ENCODE results near the gene FAM210A.

DNA sequence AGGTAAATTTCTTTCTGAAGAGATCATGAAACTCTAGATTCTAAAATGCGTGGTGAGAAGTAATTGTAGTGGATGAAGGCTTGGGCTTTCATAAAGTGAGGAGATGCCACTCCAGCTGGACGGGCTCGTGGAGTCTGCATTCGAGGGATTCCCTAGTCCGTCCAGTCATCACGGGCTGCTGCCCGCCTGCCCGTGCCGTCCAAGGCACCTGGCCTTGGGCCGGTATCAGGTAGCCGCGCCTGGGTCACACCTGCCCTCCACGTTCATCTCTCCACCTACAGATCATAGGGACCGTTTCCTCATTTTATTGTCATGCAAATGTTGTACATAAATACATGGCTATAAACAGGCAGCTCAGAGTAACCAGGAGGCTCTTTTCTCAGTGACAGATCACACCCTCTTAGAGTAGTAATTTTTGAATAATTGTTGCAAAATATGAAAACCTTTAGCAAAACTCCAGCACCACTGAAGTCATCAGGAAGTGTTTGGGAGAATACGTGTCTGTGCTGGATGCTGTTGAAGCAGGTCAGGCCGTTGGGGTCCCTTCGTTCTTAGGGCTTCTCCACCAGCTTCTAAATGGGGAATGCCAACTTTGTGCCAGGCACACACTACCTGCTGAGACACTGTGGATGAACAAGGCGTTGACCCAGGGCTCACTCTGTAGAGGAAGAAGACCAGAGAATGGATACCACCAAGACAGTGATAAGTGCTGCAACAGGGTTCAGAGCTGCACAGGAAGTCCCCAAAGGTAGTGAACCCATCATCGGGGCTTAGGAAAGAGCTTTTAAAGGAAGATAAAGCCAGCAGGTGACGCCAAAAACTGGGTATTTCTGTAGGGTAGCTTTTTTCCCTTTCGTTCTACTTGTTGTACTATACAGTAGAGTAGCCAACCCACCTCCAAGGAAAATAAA lies 112.5 kb downstream of the FAM210A start:
- TF ChIP-seq, protein P1, sequence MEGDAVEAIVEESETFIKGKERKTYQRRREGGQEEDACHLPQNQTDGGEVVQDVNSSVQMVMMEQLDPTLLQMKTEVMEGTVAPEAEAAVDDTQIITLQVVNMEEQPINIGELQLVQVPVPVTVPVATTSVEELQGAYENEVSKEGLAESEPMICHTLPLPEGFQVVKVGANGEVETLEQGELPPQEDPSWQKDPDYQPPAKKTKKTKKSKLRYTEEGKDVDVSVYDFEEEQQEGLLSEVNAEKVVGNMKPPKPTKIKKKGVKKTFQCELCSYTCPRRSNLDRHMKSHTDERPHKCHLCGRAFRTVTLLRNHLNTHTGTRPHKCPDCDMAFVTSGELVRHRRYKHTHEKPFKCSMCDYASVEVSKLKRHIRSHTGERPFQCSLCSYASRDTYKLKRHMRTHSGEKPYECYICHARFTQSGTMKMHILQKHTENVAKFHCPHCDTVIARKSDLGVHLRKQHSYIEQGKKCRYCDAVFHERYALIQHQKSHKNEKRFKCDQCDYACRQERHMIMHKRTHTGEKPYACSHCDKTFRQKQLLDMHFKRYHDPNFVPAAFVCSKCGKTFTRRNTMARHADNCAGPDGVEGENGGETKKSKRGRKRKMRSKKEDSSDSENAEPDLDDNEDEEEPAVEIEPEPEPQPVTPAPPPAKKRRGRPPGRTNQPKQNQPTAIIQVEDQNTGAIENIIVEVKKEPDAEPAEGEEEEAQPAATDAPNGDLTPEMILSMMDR (IDR thresholded peaks at IDR 0.05; ENCODE audit: low read length) = peak; percentile 48; the same call in 1 of the 2 replicates
- TF ChIP-seq EZH2 (IDR thresholded peaks at IDR 0.05; ENCODE audit: borderline replicate concordance, low read length) = no peak

Measured in OCI-LY1 (cell line).